HG03135 (cell line): ENCODE results near the gene RFNG.

Experiments used
- ATAC-seq: cut with Tn5 transposase; IDR thresholded peaks from one replicate; pipeline ENCODE4 v1.9.1; 2021; ENCODE audit warnings: mild to moderate bottlenecking, moderate library complexity; ENCODE audit not compliant: unreplicated experiment

RFNG gene

DNA sequence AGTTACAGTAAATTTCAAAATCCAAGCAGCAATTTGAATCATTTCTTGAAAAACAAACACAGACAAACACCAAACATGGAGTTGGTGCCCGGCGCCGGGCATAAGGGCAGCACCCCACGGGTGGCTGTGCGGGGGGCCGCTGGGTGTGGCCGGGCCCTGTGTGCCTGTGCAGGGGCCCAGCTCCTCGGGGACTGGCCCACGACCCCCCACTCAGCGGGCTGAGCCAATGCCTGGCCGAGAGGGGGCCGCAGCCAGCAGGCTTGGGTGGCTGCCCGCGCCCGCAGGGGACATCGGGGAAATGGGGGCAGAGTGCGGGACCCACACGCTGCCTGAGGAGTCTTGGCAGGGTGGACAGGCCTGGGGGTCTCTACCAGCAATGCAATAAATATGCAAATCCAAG, 26.8 kb upstream of the RFNG start:
- ATAC-seq, result no peak

DNA sequence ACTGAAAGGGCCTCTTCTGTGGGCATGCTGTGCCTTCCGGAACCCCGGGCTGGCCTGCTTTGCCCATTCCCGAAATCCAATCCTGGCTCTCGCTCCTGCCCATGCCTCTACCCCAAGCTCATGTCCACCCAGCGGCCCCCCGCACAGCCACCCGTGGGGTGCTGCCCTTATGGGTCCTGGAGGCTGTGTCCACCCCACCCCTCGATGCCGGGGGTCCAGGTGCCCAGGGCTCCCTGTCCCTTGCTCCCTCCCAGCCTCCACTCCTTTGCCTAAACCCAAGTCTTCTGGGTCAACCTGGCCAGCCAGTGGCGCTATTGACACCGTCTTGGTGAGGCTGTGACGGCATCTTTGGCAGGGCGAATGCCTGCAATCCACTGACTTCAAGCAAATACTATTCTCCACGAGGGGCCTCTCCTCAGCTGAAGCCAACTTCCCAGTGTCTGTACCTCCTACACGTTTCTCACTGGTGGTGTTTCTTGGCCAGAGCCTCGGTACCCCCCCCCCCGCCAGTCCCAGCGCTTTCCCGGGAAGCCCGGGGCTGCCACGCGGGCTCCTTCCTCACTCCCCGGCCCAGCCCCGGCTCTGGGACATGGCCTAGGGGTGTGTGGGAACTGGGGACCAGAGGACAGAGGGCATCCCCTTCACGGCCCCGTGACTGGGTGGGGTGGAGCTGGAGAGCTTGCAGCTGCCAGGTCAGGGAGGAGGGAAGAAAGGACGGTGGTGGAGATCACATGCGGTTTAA, 26.2 kb upstream of the RFNG start:
- no peak for ATAC-seq

DNA sequence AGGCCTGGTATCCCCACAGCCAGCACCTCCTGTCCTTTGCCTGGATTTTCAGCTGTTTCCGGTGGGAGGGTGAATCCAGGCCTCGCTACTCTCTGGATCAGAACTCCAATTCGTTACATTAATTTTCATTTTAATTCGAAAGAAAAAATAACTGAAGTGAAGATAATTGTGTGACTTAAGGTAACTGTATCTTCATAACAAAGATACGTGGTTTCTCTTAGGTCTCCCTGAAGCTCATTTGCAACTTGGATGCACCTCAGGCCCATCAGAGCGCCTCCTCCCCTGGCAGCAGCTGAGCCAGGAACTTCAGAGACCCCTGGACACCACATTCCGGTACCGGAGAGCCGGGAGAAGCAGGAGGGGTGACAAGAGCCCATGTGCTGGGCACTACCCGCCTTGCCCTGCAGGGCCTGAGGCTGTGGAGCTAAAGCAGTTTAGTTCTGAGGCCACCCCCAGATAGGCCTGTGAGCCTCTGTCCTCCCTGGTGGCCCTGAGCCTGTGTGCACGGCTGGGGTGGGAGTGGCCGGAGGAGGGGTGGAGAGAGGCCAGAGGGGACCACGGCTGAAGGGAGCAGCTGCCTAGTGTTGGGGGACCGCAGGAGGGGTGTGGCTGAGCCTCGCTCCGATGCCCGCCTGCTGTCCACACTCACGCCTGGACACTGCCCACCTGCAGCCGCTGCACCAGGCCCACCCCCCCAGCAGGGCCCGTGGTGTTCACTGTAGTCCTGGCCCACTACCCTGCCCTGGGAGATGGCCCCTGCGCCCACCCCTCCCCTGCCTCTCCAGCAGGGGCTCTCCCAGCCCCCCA, 25.4 kb upstream of the RFNG start:
- no peak for ATAC-seq

DNA sequence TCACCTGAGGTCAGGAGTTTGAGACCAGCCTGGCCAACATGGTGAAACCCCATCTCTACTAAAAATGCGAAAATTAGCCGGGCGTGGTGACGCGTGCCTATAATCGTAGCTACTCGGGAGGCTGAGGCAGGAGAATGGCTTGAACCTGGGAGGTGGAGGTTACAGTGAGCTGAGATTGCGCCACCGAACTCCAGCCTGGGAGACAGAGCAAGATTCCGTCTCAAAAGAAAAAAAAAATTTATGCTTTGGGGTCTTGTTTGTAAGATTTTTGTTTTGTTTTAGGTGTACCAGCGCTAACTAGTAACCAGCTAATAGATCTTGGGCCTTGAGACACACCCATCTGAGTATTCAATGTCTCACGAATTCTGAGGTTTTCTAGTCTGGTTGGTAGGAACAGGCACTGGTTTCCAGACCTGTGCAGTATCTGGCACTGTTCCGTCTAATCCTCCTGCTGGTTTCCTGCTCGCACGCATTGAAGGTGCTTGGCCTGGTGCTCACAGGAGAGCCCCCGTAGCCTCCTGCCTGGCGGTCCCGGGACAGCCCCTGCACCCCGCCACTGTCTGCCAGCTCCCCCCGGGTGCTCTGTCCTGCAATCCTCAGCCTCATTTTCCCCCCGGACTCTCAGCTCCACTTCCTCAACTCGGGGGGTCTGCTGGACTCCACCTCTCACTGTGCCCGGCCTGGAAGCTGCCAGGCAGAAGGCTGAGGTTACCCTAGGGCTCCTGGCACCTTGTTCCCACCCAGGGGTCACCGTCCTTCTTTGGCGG, 24.6 kb upstream of the RFNG start:
- no peak for ATAC-seq

DNA sequence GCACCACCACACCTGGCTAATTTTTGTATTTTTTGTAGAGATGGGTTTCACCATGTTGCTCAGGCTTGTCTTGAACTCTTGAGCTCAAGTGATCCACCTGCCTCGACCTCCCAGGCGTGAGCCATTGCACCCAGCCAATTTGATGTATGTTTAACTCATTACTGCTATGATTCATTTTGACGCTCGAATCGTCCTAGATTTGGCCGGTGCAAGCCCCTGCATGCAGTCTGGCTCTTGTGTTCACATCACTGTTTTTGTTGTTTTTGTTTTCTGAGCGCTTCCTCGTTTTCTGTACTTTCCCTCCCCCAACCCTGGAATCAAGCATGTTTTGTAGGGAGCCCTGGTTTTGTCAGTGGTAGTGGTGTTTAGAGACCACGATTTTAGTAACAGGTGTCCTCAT, 21.8 kb upstream of the RFNG start:
- no peak for ATAC-seq

DNA sequence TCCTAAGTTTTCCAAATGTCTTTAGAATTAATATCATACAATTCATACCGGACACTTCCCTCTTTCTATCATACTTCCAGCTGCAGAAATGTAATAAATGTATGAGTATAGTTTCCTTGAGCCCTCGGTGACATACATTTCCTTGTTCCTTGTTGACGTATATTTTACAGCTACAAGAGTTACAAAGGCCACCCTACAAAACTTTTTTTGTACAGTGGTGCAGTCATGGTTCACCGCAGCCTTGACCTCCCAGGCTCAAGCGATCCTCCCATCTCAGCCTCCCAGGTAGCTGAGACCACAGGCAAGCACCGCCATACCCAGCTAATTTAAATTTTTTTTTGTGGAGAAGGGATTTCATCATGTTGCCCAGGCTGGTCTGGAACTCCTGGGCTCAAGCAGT, 21.2 kb upstream of the RFNG start:
- ATAC-seq, result no peak

DNA sequence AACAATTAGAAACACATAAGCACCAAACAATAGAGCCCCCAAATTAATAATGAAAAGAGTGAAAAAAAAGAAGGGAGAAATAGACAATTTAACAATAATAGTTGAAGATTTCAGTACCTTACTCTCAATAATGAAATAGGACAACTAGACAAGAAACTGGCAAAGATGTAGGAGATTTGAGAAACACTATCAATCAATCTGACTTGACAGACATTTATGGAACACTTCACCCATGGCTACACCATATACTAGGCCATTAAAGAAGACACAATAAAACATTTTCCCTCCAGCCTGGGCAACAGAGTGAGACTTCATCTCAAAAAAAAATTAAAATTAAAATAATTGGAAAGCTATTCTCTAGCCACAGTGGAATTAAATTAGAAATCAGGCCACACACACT, 19.0 kb upstream of the RFNG start:
- ATAC-seq, result no peak

DNA sequence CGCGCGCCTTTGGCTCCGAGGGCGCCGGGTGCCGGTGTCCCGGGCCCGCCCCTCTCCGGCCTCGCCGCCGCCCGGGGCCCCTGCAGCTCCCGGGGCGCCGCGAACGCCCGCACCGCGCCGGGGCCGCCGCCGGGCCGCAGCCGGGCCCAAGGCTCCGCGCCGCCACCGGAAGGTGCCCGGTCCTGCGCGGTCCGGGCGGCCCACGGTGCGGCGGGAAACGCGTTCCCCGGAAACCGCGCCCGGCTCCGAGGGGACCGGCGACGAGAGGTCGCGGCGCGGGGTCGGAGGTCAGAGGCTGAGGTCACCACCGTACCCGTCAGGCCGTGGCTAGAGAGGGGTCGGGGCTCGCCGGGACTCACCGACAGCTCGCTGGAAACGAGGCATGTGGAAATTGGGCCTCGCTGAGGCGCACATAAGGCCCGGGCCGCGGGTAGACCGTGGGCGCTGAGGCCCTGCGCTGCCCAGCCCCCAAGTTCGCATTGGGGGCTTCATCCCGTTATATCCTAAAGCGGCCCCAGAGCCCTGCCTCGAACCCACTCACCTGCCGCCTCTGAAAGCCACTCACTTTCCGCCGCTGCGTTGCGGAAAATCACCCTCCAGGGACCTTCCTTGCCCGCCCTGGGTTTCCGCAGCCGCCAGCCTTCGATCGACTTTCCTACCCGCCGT, 14.2 kb upstream of the RFNG start, which contains the start of gene DUS1L:
DUS1L (minus strand) TSS at position 167 of the 666 bp plus-strand sequence. CDS start 745 bp downstream, outside the sequence.
- peak; percentile 67 for ATAC-seq

DNA sequence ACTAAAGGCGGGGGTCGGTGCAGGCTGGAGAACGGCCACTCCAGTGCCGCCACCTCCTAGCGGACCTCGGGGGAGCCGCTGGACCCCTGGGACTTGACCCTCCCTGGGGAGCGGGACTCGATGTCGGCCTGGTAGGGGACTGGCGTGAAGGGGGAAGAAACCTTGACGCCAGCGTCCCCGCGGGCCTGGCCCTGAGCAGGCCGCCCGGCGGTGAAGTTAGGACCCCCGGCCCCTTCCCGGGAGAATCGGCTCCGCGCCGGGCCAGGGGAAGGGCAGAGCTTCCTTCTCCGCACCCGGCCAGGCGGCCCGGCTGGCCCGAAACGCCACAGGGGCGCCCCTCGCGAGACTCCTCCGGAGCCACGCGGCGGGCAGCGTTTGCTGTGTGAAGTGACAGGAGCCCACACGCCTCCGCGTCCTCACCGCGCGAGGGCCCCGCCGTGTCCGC, 13.6 kb upstream of the RFNG start:
- peak; percentile 24 for ATAC-seq

DNA sequence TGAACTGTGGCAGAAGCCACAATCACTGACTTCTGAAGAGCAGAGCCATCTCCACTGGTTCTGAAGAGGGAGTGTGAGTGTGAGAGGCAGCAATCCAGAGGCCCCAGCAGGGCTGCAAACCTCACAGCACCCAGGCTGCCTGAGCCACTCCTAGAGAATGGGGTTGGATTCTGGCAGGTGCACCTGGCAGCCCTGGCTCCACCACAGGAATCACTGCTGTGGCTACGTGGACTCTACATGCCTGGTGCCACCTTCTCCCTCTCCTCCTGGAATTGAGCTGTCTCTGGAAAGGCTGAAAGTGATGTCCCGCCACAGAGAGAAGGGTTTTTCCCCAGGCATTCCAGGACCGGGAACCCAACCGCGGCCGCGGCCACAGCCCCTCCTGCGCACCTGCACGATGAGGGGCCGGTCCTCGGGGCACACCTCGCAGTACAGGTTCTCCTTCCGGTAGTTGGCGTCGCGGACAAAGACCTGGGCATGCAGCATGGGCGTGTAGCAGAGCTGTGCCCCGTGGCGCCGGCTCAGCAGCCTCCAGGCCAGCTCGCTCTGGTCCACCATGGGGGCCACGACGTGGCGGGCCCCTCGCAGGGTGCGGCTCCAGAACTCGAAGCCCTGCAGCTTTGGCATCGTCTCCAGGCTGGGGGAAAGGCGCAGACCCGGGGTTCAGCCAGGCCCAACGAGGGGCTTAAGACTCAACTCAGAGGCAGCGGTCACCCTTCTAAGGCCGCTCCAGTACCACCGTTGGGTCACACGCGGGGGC, 13.0 kb upstream of the RFNG start:
- no peak for ATAC-seq

DNA sequence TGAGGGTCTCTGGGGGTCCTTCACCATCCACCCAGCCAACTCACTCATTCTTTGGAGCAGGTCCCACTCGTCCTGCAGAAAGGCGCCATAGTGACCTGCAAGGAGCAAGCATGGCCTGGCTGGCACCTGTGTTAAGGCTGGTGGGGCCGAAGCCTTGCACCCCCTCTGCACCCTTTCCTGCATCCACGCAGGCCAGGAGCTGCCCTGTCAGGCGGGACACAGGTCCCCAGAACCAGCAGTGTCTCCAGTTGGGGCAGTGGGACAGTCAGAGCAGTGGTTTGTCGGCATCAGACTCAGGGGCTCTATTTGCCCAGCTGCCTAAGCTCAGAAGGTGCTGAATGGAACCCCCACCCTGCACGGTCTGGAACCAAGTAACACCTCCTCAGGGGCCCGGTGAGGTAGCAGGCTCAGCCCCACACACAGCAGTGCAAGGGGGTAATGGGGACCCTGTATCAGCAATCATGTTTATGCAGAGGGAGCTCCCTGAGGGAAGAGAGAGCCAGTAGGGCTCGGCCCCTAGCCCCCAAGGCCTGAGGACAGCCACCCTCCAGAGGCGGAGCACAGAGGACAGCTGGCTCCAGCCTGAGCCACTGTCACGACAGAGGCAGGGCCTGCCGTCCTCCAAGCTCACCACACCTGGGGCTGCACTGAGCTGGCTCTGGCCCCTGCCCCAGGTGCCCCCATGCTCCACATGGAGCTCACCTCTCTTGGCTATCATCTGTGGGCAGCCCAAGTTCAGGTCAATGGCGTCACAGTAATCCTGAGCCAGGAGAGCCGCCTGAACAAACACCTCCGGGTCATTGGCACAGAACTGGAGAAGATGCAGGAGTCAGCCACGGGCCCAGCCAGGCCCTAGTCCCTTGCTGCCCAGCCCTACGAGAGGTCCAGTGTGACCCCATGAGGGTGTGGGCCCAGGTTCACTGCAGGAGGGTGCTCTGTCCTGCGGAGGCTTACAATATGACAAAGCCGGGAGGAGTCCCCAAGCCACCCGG, 12.1 kb upstream of the RFNG start:
- no peak for ATAC-seq

DNA sequence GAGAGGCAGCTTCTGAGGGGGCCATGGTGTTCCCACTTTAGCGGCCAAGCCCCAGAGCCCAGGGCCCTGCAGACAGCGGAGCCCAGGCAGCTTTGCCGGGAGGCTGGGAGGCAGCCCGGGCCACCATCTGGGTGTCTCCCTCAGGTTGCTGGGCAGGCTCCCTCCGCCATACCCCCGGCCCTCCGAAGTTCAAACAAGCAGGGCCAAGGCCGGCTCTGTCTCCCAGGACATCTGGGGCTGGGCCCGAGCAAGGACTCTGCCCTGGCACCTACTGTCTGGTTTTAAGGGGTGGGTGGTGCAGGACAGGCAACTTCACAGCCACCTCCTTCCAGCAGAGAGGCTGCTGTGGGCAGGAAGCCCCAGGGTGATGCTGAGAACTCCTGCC, 11.4 kb upstream of the RFNG start:
- ATAC-seq, result no peak

DNA sequence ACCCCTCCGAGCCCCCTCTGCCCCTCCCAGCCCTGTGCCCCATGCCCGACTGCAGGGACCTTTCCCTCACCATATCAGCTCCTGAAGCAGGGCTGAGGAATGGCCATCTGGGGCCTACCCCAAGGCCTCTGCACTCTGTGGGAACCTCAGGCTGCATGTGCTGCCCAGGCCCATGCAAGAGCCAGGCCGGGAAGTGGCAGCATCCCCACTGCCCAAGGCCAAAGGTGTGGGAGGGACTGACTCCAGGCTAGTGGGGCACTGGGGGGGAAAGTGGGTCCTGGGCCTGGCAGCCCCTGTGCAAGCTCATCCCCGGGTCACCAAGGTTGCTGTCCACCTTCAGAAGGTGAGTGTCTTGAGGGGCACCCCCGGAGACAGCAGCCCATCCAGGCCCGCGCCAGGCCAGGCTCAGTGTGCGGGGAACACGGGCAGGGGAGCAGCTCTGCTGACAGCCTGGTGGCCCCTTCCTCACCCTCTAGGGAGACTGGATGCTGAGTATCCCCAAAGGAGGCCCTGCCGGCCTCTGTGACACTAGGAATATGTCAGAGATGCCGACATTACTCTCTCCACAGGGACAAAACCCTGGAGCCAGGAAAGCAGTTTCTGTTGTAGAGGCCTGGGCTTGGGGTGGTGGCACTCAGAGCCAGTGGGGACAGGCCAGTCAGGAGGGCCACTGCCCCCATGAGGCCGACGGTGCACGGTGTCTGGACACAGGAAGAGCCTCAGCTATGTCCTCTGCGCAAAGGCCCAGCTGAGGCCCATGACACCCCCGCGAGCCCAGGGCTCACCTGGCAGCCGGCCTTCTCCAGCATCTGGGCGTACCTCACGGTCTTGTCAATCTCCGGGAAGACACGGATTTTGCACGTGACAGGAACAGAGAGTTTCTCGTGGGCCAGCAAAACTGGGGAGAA, 10.7 kb upstream of the RFNG start:
- no peak for ATAC-seq

DNA sequence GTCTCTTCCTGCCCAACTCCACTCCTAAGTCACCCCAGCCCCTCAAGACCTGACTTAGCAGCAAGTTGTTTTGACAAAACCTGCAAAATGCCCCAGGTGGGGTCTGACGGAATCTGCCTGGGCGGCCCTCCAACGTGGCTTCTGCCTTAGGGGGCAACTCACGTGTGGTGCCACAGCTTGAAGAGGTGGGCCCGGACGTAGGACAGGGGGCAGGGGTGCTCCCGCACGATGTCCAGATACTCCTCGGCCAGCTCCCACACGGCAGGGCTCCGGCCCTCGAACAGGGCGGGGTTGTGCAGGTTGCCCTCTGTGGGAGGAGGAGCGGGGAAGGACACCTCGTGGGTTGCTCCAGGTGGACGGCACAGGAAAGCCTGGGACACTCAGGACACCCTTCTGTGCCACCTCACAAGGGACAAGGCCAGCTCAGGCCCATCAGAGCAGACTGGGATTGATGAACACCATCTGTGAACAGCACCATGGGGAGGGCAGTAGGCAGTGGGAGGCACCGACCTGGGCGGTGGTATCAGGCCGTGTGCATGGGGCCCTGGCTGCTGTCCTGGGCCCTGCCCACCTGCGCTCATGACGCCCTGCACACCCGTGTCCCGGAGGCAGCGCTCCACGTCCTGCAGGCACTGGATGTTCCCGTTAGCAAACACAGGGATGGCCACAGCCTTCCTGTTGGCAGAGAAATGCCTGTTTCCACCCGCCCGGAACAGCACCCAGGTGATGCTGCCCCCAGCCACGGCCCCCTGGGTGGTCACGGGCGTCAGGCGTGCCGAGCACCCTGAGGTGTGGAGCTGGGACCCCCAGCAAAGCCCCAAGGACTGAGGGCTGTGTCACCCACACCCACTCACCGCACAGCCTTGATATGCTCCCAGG, 9.7 kb upstream of the RFNG start:
- no peak for ATAC-seq

DNA sequence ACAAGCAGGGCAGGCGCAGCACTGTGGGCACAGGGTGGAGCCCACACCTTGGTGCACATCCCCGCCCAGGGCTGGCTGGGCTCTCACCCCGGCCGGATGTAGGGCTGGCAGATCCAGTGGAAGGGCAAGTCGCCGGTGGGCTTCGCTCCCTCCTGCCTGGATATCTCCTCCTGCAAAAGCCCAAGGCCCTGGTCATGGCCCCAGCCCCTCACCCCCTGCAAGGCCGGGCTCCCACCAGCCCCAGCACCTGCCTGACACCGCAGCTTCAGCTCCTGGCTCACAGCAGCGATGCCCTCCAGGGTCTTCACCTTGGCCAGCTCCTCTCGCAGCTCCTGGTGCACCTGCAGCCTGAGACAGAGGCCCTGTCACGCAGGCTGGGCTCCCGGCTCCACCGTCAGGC, 9.0 kb upstream of the RFNG start:
- ATAC-seq, result no peak

DNA sequence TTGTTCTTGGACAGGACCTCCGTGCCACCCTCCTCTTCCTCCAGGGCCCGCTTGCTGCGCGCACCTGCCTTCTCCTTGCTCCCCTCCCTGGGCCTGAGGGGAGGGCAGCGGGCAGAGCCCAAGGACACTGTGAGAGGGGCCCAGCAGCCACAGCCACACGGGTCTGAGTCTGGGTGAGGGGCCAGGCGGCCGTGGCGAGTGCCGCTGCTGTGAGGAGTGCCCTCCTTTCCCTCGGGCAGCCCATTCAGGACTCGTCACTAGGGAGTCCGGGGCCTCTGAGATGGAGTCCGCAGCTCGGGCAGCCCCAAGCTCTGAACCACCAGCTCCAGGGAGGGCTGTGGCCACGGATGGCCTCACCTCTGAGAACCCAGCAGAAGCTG, 8.4 kb upstream of the RFNG start:
- no peak for ATAC-seq
